CD4-positive, alpha-beta T cell treated with Interferon gamma for 1 hour (primary cell): ENCODE measurements around the gene SLC25A38.
"Not testable (repeated sequence)": the region's sequence is repeated elsewhere in the genome, so short reads cannot be mapped to it uniquely, and the experiment has no call there.

Source experiments
- DNase-seq: peaks from one replicate; pipeline ENCODE4 v3.0.0-alpha.2; 2020

The SLC25A38 gene, protein sequence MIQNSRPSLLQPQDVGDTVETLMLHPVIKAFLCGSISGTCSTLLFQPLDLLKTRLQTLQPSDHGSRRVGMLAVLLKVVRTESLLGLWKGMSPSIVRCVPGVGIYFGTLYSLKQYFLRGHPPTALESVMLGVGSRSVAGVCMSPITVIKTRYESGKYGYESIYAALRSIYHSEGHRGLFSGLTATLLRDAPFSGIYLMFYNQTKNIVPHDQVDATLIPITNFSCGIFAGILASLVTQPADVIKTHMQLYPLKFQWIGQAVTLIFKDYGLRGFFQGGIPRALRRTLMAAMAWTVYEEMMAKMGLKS

DNA sequence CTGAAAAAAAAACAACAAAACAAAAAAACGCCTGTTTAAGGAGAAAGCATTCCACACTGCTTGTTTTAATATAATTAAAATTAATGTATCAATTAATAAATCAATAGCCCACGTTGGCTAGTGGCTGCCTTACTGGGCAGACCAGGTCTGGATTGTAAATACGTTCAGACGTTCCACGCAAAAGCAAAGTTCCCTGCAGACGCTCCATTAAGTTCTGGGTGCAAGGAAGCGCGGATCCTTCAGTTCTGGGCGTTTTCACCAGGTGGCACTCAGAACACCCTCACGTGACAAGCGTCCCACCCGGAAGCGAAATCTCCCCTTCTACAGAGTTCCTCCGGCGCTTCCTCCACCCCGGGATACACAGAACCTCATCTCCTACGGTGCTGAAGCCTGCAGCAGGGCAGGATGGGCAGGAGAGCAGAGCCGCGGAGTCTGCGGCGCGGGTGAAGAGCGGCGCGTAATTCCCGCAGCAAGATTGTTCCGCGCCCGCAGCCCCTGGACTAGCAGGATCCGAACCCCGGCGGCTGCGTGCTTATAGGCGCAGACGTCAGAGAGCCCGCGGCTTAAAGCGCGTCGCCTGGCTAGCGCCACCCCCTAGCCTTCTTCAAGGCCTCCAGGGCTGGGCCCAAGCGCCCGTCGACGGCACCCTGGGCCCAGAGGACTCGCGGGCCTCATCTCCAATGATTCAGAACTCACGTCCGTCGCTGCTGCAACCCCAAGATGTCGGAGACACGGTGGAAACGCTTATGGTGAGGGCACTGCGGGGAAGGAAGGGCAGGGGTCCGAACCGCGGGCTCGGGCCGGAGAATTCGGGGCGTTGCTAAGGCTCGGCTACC is at the start of gene SLC25A38:
TSS of gene SLC25A38 (plus strand) at position 326 of the 836 bp plus-strand sequence. CDS start at position 681, 355 bp downstream.
- peak; percentile 78 for DNase-seq

DNA sequence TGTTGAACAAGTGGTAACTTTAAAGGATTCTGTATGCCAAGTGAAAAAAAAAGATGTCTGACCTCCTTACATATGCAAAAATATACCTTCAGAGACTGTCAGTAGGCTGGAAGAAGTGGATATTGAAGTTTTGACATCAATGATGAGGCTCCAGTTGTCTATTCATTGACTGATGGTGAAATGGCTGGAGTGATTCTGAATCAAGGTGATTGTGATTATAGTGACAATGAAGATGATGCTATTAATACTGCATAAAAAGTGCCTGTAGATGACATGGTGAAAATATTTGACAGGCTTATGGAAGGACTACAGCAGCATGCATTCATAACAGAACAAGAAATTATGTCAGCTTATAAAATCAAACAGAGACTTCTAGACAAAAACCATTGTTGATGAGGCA is 49.6 kb upstream of the SLC25A38 start:
- DNase-seq: no peak

DNA sequence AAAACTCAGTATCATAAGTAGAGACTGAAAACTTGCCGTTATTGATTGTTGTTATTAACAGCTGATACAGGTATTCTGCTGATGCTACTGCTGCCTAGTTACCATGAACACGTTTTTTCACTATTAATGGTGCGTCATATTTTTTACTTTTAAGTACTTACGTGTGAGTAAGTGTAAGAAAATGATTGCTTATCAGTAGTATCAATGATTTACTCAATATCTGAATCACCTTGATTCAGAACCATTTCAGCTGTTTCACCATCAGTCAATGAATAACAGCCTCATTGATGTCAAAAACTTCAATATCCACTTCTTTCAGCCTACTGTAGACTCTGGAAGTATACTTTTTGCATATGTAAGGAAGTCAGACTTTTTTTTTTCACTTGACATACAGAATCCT is 49.0 kb upstream of the SLC25A38 start:
- DNase-seq: no peak

DNA sequence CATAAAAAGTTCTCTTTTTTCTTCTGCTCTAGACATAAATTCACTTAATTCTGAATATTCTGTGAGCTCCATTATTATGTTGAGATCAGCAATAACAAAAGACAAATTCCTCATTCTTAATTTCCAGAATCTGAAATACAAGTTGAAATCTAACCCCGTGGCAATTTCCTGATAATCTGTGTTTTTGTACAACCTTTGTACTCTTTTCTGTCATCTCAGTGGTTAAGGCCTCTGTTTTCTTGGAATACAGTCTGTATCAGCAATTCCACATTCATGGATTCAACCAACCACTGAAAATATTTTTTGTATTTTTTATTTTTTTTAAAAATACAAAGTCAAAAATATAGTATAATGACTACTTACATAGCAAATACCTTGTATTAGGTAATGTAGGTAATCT is 45.0 kb upstream of the SLC25A38 start:
- DNase-seq: no peak

DNA sequence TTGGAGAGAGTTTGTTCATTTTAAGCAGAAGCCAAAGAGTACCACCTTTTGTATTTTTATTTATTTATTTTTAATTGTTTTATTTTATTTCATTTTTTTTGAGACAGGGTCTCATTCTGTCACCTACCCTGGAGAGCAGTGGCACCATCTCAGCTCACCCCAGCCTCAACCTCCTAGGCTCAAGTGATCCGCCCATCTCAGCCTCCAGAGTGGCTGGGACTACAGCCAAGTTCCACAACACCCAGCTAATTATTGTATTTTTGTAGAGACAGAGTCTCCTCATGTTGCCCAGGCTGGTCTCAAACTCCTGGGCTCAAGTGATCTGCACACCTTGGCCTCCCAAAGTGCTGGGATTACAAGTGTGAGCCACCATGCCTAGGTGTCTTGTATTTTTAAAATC is 44.1 kb upstream of the SLC25A38 start:
- no peak for DNase-seq

DNA sequence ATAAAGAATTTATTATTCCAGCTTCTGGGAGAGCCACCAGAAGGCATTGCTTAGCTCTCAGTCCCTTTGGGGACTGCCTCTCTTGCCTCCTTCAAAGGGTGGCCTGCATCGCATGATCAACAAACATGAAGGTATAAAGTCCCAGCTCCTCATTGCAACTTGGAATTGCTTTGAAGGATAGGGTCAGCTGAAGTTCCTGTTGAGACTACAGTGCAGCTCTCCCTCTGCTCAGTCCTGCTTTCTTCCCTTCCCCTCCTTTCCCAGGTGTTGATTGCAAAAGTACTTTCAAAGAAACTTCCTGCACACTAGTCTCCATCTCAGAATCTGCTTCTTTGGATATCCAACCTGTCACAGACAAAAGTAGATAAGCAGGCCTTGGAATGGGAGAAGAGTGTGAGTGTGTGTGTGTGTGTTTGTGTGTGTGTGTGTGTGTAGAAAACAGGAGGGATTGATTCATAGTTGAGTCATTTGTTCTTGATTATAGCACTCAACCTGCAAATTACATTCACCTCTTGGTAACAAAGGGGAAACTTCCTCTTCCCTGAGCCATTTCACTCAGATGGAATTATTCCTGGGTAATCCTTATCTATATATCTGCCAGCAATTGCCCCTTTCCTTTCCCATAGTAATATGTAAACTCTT is 40.0 kb upstream of the SLC25A38 start:
- DNase-seq: no peak

DNA sequence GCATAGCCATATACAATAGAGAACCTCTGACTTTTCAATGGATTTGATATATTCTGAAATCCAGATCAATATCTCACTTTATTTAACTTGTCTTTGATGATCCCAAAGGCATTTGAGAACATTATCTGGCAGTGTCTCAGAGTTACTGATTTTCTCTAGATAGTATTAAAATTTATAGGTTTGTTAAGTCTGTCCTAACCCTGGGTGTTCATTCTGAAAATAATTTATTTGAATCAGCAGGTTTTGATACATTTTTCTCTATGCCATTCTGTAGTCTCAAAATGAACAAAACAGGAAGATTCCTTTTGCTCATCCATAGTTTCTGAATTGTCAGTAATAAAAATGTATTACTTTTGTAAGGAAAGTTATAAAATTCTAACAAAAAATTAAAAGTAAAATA is 39.4 kb upstream of the SLC25A38 start:
- DNase-seq: no peak

DNA sequence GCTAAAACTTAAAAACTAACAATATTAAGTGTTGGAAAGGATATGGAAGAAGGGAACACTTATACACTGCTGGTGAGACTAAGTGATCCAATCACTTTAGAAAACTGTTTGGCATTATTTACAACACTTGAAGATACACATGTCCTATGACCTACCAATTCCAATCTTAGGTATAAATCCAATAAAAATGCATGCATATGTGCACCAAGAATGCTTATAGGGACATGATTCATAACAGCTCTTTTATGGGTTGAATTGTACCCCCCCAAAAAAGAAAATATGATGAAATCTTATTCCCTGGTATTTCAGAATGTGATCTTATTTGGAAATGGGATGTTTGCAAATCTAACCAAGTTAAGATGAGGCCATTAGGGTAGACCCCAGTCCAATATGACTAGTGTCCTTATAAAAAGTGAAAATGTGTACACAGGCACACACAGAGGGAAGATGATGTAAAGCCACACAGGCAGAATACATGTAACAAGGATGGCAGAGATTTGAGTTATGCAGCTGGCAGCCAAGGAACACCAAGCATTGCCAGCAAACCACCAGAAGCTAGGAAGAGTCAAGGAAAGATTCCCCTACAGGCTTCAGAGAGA is 38.3 kb upstream of the SLC25A38 start:
- no peak for DNase-seq

DNA sequence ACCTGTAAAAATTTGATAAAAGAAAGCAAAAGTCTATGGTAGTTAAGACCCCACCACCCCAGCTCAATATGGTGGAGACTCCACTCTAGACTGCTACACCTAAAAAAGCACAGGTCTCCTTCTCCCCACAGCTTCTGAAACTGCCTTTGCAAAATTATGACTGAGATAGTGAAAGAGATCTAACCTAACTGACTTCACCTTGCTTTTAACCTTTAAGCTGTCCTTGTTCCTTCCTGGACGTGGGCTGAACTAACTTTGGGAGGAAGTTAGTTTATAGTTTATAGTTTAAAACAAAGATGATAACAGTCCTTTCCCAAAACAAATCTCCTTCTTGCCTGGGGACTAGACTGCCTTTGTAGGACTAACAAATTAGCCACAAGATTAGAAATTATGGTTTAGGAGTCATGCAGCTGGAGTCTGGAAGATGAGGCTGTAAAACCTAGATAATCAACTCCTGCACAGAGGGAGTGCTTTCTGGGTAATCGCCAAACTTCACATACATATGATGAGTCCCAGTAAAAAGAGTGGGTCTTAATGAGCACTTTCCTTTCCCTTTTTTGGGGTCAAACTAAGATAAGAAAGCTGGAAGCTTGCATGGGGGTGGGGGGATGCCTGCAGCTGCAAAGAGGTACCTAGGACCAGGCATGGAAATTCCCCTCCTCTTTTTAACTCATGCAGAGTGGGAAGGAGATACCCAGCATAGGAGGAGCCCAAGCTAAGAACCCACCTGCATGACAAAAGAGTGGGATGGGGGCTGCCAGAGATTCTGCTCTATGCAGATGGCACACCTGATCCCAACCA is 36.2 kb upstream of the SLC25A38 start:
- no peak for DNase-seq

DNA sequence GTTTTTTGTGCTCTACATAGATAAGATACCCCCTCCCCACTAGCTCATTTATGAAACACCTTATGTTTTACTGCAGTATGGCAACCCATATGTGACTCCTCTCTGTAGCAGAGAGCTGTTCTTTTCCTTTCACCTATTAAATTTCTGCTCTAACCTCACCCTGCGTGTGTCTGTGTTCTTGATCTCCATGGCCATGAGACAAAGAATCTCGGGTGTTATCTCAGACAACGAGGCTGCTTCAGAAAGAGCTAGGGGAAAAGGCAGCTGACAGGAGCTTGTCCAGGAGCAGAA is 35.6 kb upstream of the SLC25A38 start:
- no peak for DNase-seq

DNA sequence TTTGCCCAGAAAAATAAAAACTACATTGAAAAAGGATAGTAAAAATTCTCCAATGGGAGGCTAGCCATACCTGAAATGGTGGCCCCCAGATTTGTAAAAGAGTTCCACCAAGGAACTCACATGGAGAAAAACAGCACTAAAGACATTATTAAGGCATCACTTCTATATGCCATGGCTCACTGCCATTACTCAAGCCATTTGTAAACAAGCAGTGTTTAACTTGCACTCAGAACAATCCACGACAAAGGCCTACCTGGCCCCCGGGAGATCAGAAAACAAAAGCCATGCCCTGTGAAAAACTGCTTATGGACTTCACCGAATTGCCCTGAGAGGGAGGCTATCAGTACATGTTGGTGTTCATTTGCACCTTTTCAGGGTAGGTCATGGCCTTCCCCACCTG is 34.1 kb upstream of the SLC25A38 start:
- DNase-seq: no peak

DNA sequence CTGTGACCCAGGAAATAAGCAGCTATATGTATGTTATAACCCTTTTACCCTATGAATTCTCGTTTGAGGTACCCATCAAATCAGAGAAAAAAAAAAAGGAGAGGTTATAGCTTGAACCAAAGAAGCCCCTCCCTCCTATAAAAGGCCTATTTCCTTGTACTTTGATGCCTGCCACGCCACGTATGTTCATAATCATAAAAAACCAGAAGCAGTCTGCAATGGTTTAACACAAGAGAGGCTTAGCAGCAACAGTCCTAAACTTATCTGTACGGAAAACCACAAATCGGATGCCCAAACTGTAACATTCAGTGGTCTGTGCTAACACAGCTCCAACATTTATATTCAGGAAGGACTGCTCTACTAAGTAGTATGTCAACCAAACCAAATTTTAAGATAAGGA is 32.5 kb upstream of the SLC25A38 start:
- no peak for DNase-seq

DNA sequence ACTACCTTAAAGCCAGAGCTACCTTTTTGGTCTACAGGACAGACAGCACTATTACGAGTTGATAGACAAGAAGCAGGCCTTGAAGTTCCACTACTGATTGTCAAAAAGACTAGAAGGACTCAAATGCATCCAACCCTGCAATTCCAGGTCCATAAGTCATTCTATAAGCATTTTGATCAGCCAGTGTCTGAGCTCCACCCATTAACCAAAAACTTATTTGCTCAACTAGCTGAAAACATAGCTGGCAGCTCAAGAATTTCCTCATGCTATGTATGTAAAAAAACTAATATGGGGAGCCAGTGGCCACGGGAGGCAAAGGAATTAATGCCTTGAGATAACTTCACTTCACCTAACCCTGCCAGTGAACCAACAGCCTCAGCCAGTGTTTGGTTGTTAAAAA is 32.0 kb upstream of the SLC25A38 start:
- not testable (repeated sequence) for DNase-seq

DNA sequence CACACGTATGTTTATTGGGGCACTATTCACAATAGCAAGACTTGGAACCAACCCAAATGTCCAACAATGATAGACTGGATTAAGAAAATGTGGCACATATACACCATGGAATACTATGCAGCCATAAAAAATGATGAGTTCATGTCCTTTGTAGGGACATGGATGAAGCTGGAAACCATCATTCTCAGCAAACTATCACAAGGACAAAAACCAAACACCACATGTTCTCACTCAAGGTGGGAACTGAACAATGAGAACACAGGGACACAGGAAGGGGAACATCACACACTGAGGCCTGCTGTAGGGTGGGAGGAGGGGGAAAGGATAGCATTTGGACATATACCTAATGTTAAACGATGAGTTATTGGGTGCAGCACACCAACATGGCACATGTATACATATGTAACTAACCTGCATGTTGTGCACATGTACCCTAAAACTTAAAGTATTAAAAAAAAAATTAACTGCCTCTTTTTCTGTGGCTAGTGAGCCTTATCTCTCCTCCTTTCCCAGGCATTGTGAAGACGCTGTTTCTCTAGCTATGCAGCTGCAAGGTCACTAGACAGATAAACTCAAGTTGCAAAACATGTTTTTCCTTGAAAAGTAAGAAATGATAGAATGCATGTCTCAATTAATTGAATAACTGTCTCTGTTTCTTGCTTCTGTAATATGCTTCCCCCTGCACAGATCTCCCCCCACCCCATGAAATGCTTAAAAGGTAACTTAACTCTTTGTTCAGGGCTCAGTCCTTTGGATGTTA is 29.8 kb upstream of the SLC25A38 start:
- DNase-seq: not testable (repeated sequence)

DNA sequence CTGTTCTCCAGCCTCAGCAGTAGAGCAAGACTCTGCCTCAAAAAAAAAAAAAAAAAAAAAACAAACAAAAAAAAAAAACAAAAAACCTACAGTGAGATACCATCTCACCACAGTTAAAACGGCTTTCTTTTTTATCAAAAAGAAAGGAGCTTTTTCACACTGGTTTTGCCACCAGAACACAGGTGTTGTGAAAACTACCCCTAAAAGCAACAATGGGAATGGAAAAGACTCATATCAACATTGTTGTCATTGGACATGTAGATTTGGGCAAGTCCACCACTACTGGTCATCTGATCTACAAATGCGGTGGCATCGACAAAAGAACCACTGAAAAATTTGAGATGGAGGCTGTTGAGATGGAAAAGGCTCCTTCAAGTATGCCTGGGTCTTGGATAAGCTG is 24.8 kb upstream of the SLC25A38 start:
- DNase-seq: no peak

DNA sequence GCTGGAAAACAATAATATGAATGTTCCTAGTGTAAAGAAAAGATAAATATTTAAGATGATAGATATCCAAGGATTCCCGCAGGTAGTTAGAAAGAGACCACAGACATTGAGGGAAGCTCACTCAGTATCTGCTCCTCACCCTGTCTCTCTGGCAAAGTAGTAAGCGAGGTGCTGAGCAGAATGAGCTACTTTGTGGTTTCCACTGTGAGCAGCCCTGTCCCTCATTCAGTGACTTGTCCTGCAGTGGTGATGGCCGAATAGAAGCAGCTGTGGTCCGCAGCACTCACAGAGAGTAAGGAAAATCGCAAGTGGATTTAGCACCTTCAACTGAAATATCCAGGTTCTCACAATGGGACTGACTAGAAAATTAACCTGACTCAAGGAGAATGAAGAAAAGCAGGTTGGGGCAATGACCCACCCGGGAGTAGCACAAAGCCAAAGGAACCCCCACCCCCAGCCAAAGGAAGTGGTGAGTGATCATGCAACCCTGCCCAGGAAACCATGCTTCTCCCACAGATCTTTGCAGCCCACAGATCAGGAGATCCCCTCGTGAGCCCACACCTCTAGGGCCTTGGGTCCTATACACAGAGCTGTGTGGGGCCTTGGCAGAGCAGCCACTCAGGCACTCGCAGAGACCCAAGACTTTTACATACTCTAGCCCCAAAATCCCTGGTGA is 21.8 kb upstream of the SLC25A38 start:
- peak; percentile 24 for DNase-seq

DNA sequence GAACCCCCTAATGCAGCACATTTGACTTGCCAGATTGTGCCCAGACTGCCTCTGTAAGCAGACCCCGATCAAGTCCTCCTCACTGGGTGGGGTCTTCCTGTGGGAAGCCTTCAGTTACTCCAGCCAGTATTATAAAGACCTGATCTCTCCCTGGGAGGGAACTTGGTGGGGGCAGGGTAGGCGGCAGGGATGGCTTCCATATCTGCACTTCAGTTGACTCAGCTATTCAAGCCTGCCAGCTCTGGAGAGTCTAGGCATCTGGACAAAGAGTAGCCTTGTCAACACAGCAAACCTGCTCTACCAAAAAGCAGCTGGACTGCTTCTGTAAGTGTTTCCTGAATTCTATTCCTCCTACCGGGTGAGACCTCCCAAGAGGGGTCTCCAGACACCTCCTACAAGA is 21.0 kb upstream of the SLC25A38 start:
- no peak for DNase-seq

DNA sequence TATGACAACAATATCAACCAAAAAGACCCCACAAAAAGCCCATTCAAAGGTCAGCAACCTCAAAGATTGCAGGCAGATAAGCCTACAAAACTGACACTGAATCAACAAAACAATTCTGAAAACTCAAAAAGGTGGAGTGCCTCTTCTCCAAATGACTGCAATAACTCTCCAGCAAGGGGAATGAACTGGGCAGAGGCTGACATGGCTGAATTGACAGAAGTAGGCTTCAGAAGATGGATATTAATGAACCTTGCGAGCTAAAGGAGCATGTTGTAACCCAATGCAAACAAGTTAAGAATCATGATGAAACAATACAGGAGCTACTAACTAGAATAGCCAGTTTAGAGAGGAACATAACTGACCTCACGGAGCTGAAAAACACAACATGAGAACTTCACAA is 20.4 kb upstream of the SLC25A38 start:
- no peak for DNase-seq

DNA sequence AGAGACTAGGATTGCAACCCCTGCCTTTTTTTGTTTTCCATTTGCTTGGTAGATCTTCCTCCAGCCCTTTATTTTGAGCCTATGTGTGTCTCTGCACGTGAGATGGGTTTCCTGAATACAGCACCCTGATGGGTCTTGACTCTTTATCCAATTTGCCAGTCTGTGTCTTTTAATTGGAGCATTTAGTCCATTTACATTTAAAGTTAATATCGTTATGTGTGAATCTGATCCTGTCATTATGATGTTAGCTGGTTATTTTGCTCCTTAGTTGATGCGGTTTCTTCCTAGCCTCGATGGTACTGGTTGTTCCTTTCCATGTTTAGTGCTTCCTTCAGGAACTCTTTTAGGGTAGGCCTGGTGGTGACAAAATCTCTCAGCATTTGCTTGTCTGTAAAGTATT is 12.7 kb upstream of the SLC25A38 start:
- DNase-seq: not testable (repeated sequence)

DNA sequence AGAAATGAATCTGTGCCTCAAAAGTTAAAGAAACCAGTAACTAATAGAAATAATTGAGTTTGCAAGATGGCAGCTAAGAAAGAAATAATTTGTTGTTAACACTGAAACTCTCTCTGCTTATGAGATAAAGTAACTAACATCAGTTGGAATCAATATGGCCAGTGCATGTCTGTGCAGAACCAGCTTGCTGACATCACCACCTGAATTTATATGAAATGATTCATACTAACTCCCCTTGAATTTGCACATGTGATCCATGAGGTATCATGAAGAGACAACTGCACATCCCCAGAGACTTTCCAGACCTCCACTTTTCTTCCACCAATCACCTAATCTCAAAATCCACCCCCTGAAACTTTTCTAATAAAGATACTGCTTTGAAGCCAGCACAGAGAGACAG is 10.3 kb upstream of the SLC25A38 start:
- no peak for DNase-seq

DNA sequence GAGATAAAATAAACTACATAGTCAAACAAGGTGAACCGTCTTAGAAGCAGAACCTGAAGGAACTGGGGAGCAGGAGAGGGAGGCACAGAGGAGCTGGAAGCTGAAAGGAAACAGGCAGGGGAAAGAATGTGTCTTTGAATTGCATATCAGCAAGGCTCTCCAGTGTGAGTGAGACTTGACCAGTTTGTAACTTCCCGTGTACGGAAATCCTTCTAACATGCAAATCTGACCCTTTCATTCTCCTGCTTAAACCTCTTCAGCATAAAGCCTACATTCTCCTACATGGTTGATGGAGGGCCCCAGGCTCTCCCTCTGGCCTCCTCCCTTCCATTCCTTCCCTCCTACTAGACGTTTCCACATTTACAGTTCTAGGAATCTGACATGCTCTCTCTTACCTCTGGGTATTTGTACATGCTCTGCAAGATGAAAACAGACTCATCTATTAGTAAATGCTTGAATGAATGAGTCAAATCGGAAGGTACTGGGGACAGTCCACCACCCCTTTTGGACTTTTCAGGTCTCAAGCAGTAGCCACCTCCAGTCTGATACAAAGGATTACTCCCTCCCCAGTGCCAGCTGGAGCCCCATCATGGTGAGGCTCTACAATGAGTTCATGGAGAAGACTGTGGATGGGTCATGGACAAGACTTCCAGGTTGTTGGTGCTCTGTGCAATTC is 6.1 kb upstream of the SLC25A38 start:
- DNase-seq: no peak
